Measurements from ENCODE around the gene RASA3.

RASA3 gene

GRCh38 chr13:114017028-114017630, 115.3 kb downstream of the RASA3 start:
- no peak overlapping the region for H3K4me3 ChIP-seq (ENCODE audit: low read length)
- TF ChIP-seq ZNF274 (IDR thresholded peaks at IDR 0.05; ENCODE audit: low read depth, low read length): no peak

- no peak for TF ChIP-seq ZNF274 (IDR thresholded peaks at IDR 0.05; ENCODE audit: low read depth, low read length)
- H3K4me3 ChIP-seq (ENCODE audit: low read length): no peak overlapping the region
These were observed 115.9 kb downstream of the RASA3 start for GRCh38 chr13:114016321-114017027.

- TF ChIP-seq ZNF274 (IDR thresholded peaks at IDR 0.05; ENCODE audit: low read depth, low read length): no peak
- H3K4me3 ChIP-seq (ENCODE audit: low read length): no peak overlapping the region
These were observed 116.5 kb downstream of the RASA3 start for GRCh38 chr13:114015969-114016295.

- H3K4me3 ChIP-seq (ENCODE audit: low read length): no peak overlapping the region
- no peak for TF ChIP-seq ZNF274 (IDR thresholded peaks at IDR 0.05; ENCODE audit: low read depth, low read length)
These were observed 117.1 kb downstream of the RASA3 start for GRCh38 chr13:114015111-114015968.

GRCh38 chr13:114013952-114014629, 118.3 kb downstream of the RASA3 start:
- no peak overlapping the region for H3K4me3 ChIP-seq (ENCODE audit: low read length)
- no peak for TF ChIP-seq ZNF274 (IDR thresholded peaks at IDR 0.05; ENCODE audit: low read depth, low read length)

- H3K4me3 ChIP-seq (ENCODE audit: low read length): no peak overlapping the region
- TF ChIP-seq ZNF274 (IDR thresholded peaks at IDR 0.05; ENCODE audit: low read depth, low read length): no peak
These were observed 119.1 kb downstream of the RASA3 start for GRCh38 chr13:114013336-114013735.

- H3K4me3 ChIP-seq (ENCODE audit: low read length): no peak overlapping the region
- TF ChIP-seq ZNF274 (IDR thresholded peaks at IDR 0.05; ENCODE audit: low read depth, low read length): no peak
These were observed 119.5 kb downstream of the RASA3 start for GRCh38 chr13:114012921-114013320.

GRCh38 chr13:114012141-114012540, 120.3 kb downstream of the RASA3 start:
- no peak for TF ChIP-seq ZNF274 (IDR thresholded peaks at IDR 0.05; ENCODE audit: low read depth, low read length)
- no peak overlapping the region for H3K4me3 ChIP-seq (ENCODE audit: low read length)

GRCh38 chr13:114011226-114011625, 121.2 kb downstream of the RASA3 start:
- no peak overlapping the region for H3K4me3 ChIP-seq (ENCODE audit: low read length)
- TF ChIP-seq ZNF274 (IDR thresholded peaks at IDR 0.05; ENCODE audit: low read depth, low read length): no peak

GRCh38 chr13:114010401-114011101, 121.9 kb downstream of the RASA3 start:
- no peak overlapping the region for H3K4me3 ChIP-seq (ENCODE audit: low read length)
- no peak for TF ChIP-seq ZNF274 (IDR thresholded peaks at IDR 0.05; ENCODE audit: low read depth, low read length)

- TF ChIP-seq ZNF274 (IDR thresholded peaks at IDR 0.05; ENCODE audit: low read depth, low read length): no peak
- no peak overlapping the region for H3K4me3 ChIP-seq (ENCODE audit: low read length)
These were observed 122.6 kb downstream of the RASA3 start for GRCh38 chr13:114009590-114010400.

- no peak for TF ChIP-seq ZNF274 (IDR thresholded peaks at IDR 0.05; ENCODE audit: low read depth, low read length)
These were observed 123.3 kb downstream of the RASA3 start for GRCh38 chr13:114008964-114009589.

GRCh38 chr13:114007566-114007965, 124.9 kb downstream of the RASA3 start:
- no peak overlapping the region for H3K4me3 ChIP-seq (ENCODE audit: low read length)
- no peak for TF ChIP-seq ZNF274 (IDR thresholded peaks at IDR 0.05; ENCODE audit: low read depth, low read length)

More at GRCh38 chr13:114008964-114009589, 123.3 kb downstream of the RASA3 start:
- no peak overlapping the region for H3K4me3 ChIP-seq (ENCODE audit: low read length)
